ENCODE data around the gene TBC1D24.

TBC1D24 gene

GRCh38 chr16:2500430-2500917 is 25.5 kb downstream of the TBC1D24 start:
- DNase-seq = no peak

- DNase-seq = peak; percentile 83
Measured at GRCh38 chr16:2500918-2501750, 26.2 kb downstream of the TBC1D24 start.

- no peak for DNase-seq
Measured at GRCh38 chr16:2501946-2502895, 27.3 kb downstream of the TBC1D24 start.

- no peak for DNase-seq
Measured at GRCh38 chr16:2505695-2506094, 30.8 kb downstream of the TBC1D24 start.

- DNase-seq = no peak
Measured at GRCh38 chr16:2507052-2507659, 32.2 kb downstream of the TBC1D24 start.

GRCh38 chr16:2507665-2508064 is 32.7 kb downstream of the TBC1D24 start:
- DNase-seq = no peak

GRCh38 chr16:2508722-2509400 is 33.9 kb downstream of the TBC1D24 start:
- DNase-seq = no peak

- no peak for DNase-seq
Measured at GRCh38 chr16:2511128-2511800, 36.3 kb downstream of the TBC1D24 start.

- no peak for DNase-seq
Measured at GRCh38 chr16:2511996-2512734, 37.2 kb downstream of the TBC1D24 start.

- DNase-seq = no peak
Measured at GRCh38 chr16:2512735-2513404, 37.9 kb downstream of the TBC1D24 start.

GRCh38 chr16:2513405-2514332 is 38.7 kb downstream of the TBC1D24 start, which contains the start of gene ATP6V0C:
Gene ATP6V0C (plus strand): TSS chr16:2513952. CDS start chr16:2514104, 152 bp downstream.
- peak; percentile 88 for DNase-seq

GRCh38 chr16:2514333-2515179 is 39.6 kb downstream of the TBC1D24 start:
- DNase-seq = peak; percentile 40

- no peak for DNase-seq
Measured at GRCh38 chr16:2515180-2515851, 40.4 kb downstream of the TBC1D24 start.

- DNase-seq = no peak
Measured at GRCh38 chr16:2516391-2517240, 41.7 kb downstream of the TBC1D24 start.

- no peak for DNase-seq
Measured at GRCh38 chr16:2517954-2518605, 43.2 kb downstream of the TBC1D24 start.
